Measurements from ENCODE around the gene LLGL1.

The LLGL1 gene

GRCh38 chr17:18234853-18235380 lies 9.5 kb downstream of the LLGL1 start:
- Histone ChIP-seq H3K27ac (no peak overlapping the region), H3K27me3 (ENCODE audit: insufficient read depth, low read depth, severe bottlenecking) (no peaks in the 10 kb centered on the region), H3K36me3 (peaks cover 53% of the 10 kb centered on the region), H3K9me3 (ENCODE audit: severe bottlenecking) (no peaks in the 10 kb centered on the region), H3K4me3 (ENCODE audit: low read depth, low read length) (no peak overlapping the region)
- TF ChIP-seq CTCF (IDR thresholded peaks at IDR 0.05; ENCODE audit: low read depth, low read length), result no peak
- no peak for DNase-seq

GRCh38 chr17:18235743-18236256 lies 10.4 kb downstream of the LLGL1 start:
- no peaks in the 10 kb centered on the region for H3K27me3 ChIP-seq (ENCODE audit: insufficient read depth, low read depth, severe bottlenecking)
- H3K36me3 ChIP-seq, result peaks cover 54% of the 10 kb centered on the region
- no peak for TF ChIP-seq CTCF (IDR thresholded peaks at IDR 0.05; ENCODE audit: low read depth, low read length)
- no peaks in the 10 kb centered on the region for H3K9me3 ChIP-seq (ENCODE audit: severe bottlenecking)
- H3K4me3 ChIP-seq (ENCODE audit: low read depth, low read length), result no peak overlapping the region
- no peak for DNase-seq
- H3K27ac ChIP-seq, result no peak overlapping the region

GRCh38 chr17:18236494-18236893 lies 11.1 kb downstream of the LLGL1 start:
- no peak for DNase-seq
- Histone ChIP-seq H3K4me3 (ENCODE audit: low read depth, low read length) (no peak overlapping the region), H3K27ac (no peak overlapping the region), H3K27me3 (ENCODE audit: insufficient read depth, low read depth, severe bottlenecking) (no peaks in the 10 kb centered on the region), H3K36me3 (peaks cover 61% of the 10 kb centered on the region), H3K9me3 (ENCODE audit: severe bottlenecking) (no peaks in the 10 kb centered on the region)
- TF ChIP-seq CTCF (IDR thresholded peaks at IDR 0.05; ENCODE audit: low read depth, low read length), result no peak

GRCh38 chr17:18237461-18237860 lies 12.0 kb downstream of the LLGL1 start:
- DNase-seq, result no peak
- Histone ChIP-seq H3K27me3 (ENCODE audit: insufficient read depth, low read depth, severe bottlenecking) (no peaks in the 10 kb centered on the region), H3K27ac (no peak overlapping the region), H3K4me3 (ENCODE audit: low read depth, low read length) (no peak overlapping the region), H3K36me3 (peaks cover 64% of the 10 kb centered on the region), H3K9me3 (ENCODE audit: severe bottlenecking) (no peaks in the 10 kb centered on the region)
- no peak for TF ChIP-seq CTCF (IDR thresholded peaks at IDR 0.05; ENCODE audit: low read depth, low read length)

GRCh38 chr17:18238299-18238698 lies 12.9 kb downstream of the LLGL1 start:
- Histone ChIP-seq H3K36me3 (peaks cover 68% of the 10 kb centered on the region), H3K27me3 (ENCODE audit: insufficient read depth, low read depth, severe bottlenecking) (no peaks in the 10 kb centered on the region), H3K9me3 (ENCODE audit: severe bottlenecking) (no peaks in the 10 kb centered on the region), H3K4me3 (ENCODE audit: low read depth, low read length) (no peak overlapping the region), H3K27ac (no peak overlapping the region)
- TF ChIP-seq CTCF (IDR thresholded peaks at IDR 0.05; ENCODE audit: low read depth, low read length), result no peak
- DNase-seq, result no peak

- Histone ChIP-seq H3K36me3 (peaks cover 62% of the 10 kb centered on the region), H3K27ac (no peak overlapping the region)
- no peak for TF ChIP-seq CTCF (IDR thresholded peaks at IDR 0.05; ENCODE audit: low read depth, low read length)
Observed at GRCh38 chr17:18240449-18240848, 15.0 kb downstream of the LLGL1 start.

More at GRCh38 chr17:18240449-18240848, 15.0 kb downstream of the LLGL1 start:
- Histone ChIP-seq H3K4me3 (ENCODE audit: low read depth, low read length) (no peak overlapping the region), H3K27me3 (ENCODE audit: insufficient read depth, low read depth, severe bottlenecking) (no peaks in the 10 kb centered on the region), H3K9me3 (ENCODE audit: severe bottlenecking) (no peaks in the 10 kb centered on the region)
- DNase-seq, result no peak
